NOMO-1 treated with dmso at 0.1 percent for 144 hours (cell line): Measurements from ENCODE around the gene FAM43A.

ENCODE experiments used
- DNase-seq: peaks from one replicate; lab custom pipeline; 2025; ENCODE audit not compliant: unreplicated experiment; lab: John Stamatoyannopoulos, UW

FAM43A gene

GRCh38 chr3:194685718-194686413 is at the start of gene FAM43A:
Gene FAM43A (plus strand): TSS chr3:194685883. CDS start chr3:194686827, 944 bp downstream.
- DNase-seq = peak; percentile 97

GRCh38 chr3:194637066-194637465 is 48.6 kb upstream of the FAM43A start:
- DNase-seq = no peak

GRCh38 chr3:194637541-194638400 is 47.9 kb upstream of the FAM43A start:
- no peak for DNase-seq

- no peak for DNase-seq
These were observed 46.6 kb upstream of the FAM43A start for GRCh38 chr3:194638991-194639605.

- DNase-seq = no peak
These were observed 44.9 kb upstream of the FAM43A start for GRCh38 chr3:194640829-194641228.

GRCh38 chr3:194642769-194643168 is 42.9 kb upstream of the FAM43A start:
- no peak for DNase-seq

- DNase-seq = no peak
These were observed 37.9 kb upstream of the FAM43A start for GRCh38 chr3:194647747-194648146.

- no peak for DNase-seq
These were observed 31.2 kb upstream of the FAM43A start for GRCh38 chr3:194654443-194654842.

- no peak for DNase-seq
These were observed 28.2 kb upstream of the FAM43A start for GRCh38 chr3:194657439-194657838.

GRCh38 chr3:194658477-194659242 is 27.0 kb upstream of the FAM43A start:
- DNase-seq = no peak

- DNase-seq = no peak
These were observed 25.9 kb upstream of the FAM43A start for GRCh38 chr3:194659778-194660177.

GRCh38 chr3:194661374-194661773 is 24.3 kb upstream of the FAM43A start:
- no peak for DNase-seq

GRCh38 chr3:194661946-194662345 is 23.7 kb upstream of the FAM43A start:
- DNase-seq = no peak

- DNase-seq = no peak
These were observed 20.8 kb upstream of the FAM43A start for GRCh38 chr3:194664857-194665256.

GRCh38 chr3:194667363-194667762 is 18.3 kb upstream of the FAM43A start:
- DNase-seq = no peak

GRCh38 chr3:194671511-194671899 is 14.2 kb upstream of the FAM43A start:
- no peak for DNase-seq

- peak; percentile 96 for DNase-seq
These were observed 13.5 kb upstream of the FAM43A start, which contains the start of gene LSG1 for GRCh38 chr3:194671900-194672808. Gene LSG1 (minus strand): TSS chr3:194672191. CDS start chr3:194672162, 29 bp downstream.

GRCh38 chr3:194672876-194673275 is 12.8 kb upstream of the FAM43A start:
- DNase-seq = no peak

GRCh38 chr3:194673761-194674160 is 11.9 kb upstream of the FAM43A start:
- DNase-seq = no peak

GRCh38 chr3:194675081-194675640 is 10.5 kb upstream of the FAM43A start:
- no peak for DNase-seq
